ENCODE measurements around the gene TNFAIP8L3. TPM values are rescaled to one million over a fixed set of nuclear protein-coding genes. Genes with fewer than 3 reads are reported as not detected.

The TNFAIP8L3 gene
- total and polyA plus RNA-seq, 4 donors, result 0.44 to 4.9 (median 1.3) TPM

GRCh38 chr15:51133140-51133765 lies 38.5 kb upstream of the TNFAIP8L3 start (continued):
- TF ChIP-seq RAD21 (IDR thresholded peaks at IDR 0.05) (no peak), YY1 (IDR thresholded peaks at IDR 0.05) (no peak), NR2F2 (IDR thresholded peaks at IDR 0.05) (no peak), FOXA1 (IDR thresholded peaks at IDR 0.05) (no peak), CTCF (IDR thresholded peaks at IDR 0.05; ENCODE audit: low read depth, low read length, missing input control) (no peak), TAF1 (conservative IDR thresholded peaks at IDR 0.05) (no peak)

- no peak for DNase-seq (ENCODE audit: low spot score)
- no peaks in the 10 kb centered on the region for H3K9me3 ChIP-seq (ENCODE audit: control insufficient read depth in 4 of 4, low read length in 3 of 4)
- no peak overlapping the region for H3K4me3 ChIP-seq (ENCODE audit: low read depth in 1 of 3, low read length in 3 of 3)
- no peaks in the 10 kb centered on the region for H3K36me3 ChIP-seq (ENCODE audit: control insufficient read depth in 4 of 4, insufficient read depth in 3 of 4, low read depth in 1 of 4, low read length in 3 of 4)
- no peak overlapping the region for H3K27ac ChIP-seq (ENCODE audit: low read depth in 1 of 2, low read length in 2 of 2)
- 76% methylated on average over 6 of the region's 6 CpGs for WGBS
- no peak for TF ChIP-seq ATF3 (IDR thresholded peaks at IDR 0.05)
- TF ChIP-seq YY1 (IDR thresholded peaks at IDR 0.05), result no peak
- TF ChIP-seq FOXA2 (IDR thresholded peaks at IDR 0.05), result no peak
- TF ChIP-seq RAD21 (IDR thresholded peaks at IDR 0.05), result peak; percentile 52 to 71
- TF ChIP-seq CTCF (IDR thresholded peaks at IDR 0.05; ENCODE audit: low read depth, low read length, missing input control), result peak; percentile 54
- TF ChIP-seq EGR1 (IDR thresholded peaks at IDR 0.05; ENCODE audit: low read depth in 2 of 2), result no peak
- TF ChIP-seq HNF4A (conservative IDR thresholded peaks at IDR 0.05), result no peak
- TF ChIP-seq GABPA (IDR thresholded peaks at IDR 0.05 in 1 of 2, conservative IDR thresholded peaks at IDR 0.05 in 1 of 2), result no peak
- TF ChIP-seq FOXA1 (IDR thresholded peaks at IDR 0.05), result no peak
- no peak for TF ChIP-seq SP1 (IDR thresholded peaks at IDR 0.05)
- TF ChIP-seq MAX (IDR thresholded peaks at IDR 0.05), result no peak
- no peaks in the 10 kb centered on the region for H3K27me3 ChIP-seq (ENCODE audit: control insufficient read depth in 4 of 4, insufficient read depth in 4 of 4, low read length in 3 of 4)
- no peak overlapping the region for H3K9ac ChIP-seq (ENCODE audit: low read depth in 1 of 2, low read length in 2 of 2)
- H3K4me1 ChIP-seq (ENCODE audit: control insufficient read depth in 4 of 4, insufficient read depth in 4 of 4, low read length in 3 of 4), result no peaks in the 10 kb centered on the region
Measured at GRCh38 chr15:51132384-51133139, 37.9 kb upstream of the TNFAIP8L3 start.

GRCh38 chr15:51131596-51132290 lies 37.0 kb upstream of the TNFAIP8L3 start:
- no peaks in the 10 kb centered on the region for H3K36me3 ChIP-seq (ENCODE audit: control insufficient read depth in 4 of 4, insufficient read depth in 3 of 4, low read depth in 1 of 4, low read length in 3 of 4)
- H3K9me3 ChIP-seq (ENCODE audit: control insufficient read depth in 4 of 4, low read length in 3 of 4), result no peaks in the 10 kb centered on the region
- no peaks in the 10 kb centered on the region for H3K27me3 ChIP-seq (ENCODE audit: control insufficient read depth in 4 of 4, insufficient read depth in 4 of 4, low read length in 3 of 4)
- WGBS, result 48% methylated on average over 4 of the region's 4 CpGs
- no peak for DNase-seq (ENCODE audit: low spot score)
- no peak overlapping the region for H3K4me3 ChIP-seq (ENCODE audit: low read depth in 1 of 3, low read length in 3 of 3)
- TF ChIP-seq YY1 (IDR thresholded peaks at IDR 0.05) (no peak), MAX (IDR thresholded peaks at IDR 0.05) (no peak)
- no peaks in the 10 kb centered on the region for H3K4me1 ChIP-seq (ENCODE audit: control insufficient read depth in 4 of 4, insufficient read depth in 4 of 4, low read length in 3 of 4)
- no peak overlapping the region for H3K27ac ChIP-seq (ENCODE audit: low read depth in 1 of 2, low read length in 2 of 2)
- no peak overlapping the region for H3K9ac ChIP-seq (ENCODE audit: low read depth in 1 of 2, low read length in 2 of 2)

Measured in liver (tissue), 9 donors.